Panc1 (cell line): ENCODE data around the gene KRT83.
"Not testable (repeated sequence)": the region's sequence is repeated elsewhere in the genome, so short reads cannot be mapped to it uniquely, and the experiment has no call there.

Experiments
- POLR2AphosphoS5 ChIP-seq: IDR thresholded peaks from 2 replicates; pipeline ENCODE4 v1.6.1; 2012; ENCODE audit warnings: mild to moderate bottlenecking, low read depth, low read length, moderate library complexity
- TCF7L2 ChIP-seq: IDR thresholded peaks from 2 replicates; pipeline ENCODE4 v1.6.1; 2011; ENCODE audit warnings: mild to moderate bottlenecking, low read depth, low read length, inconsistent platforms
- TF ChIP-seq, protein P1 (sequence below): fragments of 450-650 bp; IDR thresholded peaks from 2 replicates; pipeline ENCODE4 v1.5.1; 2017; ENCODE audit warnings: mild to moderate bottlenecking

DNA sequence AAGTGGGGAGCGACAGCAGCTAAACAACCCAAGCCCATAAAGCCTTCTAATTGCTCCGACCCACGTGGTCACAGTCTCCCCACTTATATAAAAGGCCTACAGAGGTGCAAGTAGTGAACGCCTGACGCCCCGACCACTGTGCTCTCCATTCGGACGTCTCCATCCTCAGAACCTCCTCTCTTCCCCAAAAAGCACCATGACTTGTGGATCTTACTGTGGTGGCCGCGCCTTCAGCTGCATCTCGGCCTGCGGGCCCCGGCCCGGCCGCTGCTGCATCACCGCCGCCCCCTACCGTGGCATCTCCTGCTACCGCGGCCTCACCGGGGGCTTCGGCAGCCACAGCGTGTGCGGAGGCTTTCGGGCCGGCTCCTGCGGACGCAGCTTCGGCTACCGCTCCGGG, 19.5 kb downstream of the KRT83 start:
- TF ChIP-seq, protein P1, sequence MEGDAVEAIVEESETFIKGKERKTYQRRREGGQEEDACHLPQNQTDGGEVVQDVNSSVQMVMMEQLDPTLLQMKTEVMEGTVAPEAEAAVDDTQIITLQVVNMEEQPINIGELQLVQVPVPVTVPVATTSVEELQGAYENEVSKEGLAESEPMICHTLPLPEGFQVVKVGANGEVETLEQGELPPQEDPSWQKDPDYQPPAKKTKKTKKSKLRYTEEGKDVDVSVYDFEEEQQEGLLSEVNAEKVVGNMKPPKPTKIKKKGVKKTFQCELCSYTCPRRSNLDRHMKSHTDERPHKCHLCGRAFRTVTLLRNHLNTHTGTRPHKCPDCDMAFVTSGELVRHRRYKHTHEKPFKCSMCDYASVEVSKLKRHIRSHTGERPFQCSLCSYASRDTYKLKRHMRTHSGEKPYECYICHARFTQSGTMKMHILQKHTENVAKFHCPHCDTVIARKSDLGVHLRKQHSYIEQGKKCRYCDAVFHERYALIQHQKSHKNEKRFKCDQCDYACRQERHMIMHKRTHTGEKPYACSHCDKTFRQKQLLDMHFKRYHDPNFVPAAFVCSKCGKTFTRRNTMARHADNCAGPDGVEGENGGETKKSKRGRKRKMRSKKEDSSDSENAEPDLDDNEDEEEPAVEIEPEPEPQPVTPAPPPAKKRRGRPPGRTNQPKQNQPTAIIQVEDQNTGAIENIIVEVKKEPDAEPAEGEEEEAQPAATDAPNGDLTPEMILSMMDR, result not testable (repeated sequence)
- not testable (repeated sequence) for TF ChIP-seq POLR2AphosphoS5, TCF7L2
